ENCODE data around the gene NUMB.
A peak's percentile ranks its signal among the peaks of the same experiment; 100 is the strongest.

NUMB gene

DNA sequence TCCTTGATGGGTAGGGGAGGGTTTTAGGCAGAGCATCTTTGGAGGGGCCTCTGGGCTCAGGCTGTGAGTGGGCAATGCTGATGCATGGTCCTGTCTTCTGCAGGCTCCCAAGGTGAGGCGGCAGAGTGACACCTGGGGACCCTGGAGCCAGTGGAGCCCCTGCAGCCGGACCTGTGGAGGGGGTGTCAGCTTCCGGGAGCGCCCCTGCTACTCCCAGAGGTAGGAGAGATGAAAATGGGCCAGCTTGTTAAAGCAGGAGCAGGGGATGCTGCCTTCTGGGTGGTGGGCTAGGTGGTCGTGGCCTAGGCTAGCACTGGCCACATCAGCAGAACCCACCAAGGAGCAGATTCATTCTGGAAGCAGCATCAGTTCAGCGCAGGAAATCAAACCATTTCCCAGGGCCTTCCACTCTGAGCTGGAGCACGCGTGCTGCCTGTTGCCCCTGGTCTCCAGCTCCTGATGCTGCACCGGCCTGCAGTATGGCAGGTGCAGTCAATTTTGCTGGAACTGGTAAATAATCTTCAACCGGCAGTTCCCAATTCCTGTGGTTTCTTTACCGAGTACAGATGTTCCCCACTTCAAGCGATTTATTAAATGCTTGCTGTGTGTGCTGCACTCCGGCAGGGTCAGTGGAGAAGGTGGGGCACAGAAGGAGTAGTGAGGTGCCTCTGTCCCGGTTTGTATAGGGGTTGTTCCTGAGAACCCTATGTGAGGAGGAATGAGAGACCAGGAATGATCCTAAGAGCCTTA is 213.6 kb downstream of the NUMB start:
- DNase-seq (ENCODE audit: low spot score) = no peak

DNA sequence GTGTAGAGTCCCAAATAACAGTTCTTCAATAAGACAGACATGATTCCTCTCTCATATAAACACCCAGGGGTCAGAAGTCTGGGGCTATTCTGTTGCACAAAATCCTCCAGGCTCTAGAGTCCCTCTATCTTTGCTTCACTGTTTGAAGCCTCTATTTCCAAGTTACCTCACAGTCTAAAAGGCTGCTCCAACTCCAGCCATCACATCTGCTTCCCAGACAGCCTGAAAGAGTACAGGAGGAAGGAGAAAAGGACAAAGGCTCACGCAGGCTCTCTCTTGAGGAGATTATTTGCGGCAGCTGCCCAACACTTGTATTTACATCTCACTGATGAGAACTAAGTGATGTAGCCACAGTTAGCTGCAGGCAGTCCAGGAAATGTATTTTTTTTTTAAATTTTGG is 214.6 kb downstream of the NUMB start:
- DNase-seq (ENCODE audit: low spot score) = no peak

DNA sequence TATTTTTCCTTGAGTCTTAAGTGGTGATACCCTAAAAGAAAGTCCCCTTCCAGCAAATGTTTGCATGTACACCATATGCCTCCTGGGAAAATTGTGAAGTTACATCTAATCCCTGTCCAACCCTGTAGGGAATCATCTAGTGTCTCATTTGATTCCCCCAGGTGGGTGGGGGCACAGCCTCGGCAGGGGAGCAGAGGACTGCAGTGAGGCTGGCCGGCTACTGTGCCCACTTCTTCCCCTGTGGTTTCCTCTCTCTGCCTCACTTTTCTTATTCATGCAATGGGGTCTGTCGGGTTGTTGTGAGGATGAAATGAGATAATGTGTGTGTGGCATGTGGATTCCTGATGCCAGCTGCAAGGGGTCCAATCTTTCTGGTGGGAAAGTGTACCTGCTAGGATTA is 215.0 kb downstream of the NUMB start:
- DNase-seq (ENCODE audit: low spot score) = no peak

DNA sequence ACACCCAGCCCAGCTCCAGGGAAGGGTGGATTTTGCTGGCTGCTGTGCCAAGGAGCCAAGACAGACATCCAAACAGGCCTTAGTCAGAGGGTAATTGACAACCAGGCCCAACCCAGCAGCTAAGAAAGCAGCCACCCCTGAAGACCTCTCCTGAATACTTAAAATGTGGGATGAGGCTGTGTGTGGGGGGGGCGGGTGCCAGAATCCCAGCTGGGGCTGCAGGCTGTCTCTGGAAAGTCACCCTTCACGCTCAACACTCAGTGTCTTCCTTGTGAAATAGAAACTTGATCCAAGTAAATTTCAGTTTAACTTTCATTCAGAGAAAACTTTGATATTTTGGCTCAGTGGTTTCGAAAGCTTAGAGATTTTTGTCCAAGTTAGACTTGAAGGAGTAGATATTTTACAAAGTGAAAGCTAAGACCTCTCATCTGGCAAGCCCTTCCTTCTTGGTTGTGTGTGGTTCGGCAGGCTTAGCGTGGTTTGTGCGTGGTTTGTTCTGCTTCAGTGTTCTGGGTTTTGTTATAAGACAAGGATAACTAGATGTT is 215.9 kb downstream of the NUMB start:
- DNase-seq (ENCODE audit: low spot score) = peak; percentile 17

DNA sequence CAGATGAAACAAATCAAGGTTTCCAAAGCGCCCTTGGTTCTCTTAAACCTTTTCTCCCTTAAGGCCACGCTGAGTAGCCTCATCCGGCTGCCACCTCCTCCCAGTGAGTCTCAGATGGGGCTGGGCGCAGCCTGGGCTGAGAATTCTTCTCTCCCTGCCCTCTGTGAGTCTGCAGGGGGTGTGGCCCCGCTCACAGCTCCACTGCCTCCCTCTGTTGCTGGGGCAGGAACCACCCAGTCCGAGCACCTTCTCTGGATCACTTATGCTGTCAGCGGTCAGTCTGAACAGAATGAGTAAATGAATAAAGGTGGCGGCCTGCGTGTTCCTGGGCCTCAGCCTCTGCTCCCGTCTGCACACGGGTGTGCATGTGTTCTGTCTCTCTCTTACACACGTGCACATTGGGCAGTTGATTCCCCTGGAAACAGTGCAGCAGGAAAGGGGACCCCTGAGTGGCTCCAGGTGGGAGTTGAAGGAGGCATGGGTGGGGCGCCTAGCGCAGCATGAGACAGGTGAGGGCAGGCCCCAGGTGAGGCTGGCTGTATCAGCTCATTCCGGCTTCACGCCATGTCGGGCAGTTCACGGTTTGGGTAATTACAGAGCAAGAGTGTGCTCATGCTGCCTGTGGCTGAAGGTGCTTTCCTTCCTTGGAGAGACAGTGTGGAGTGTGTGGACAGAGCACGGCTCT is 216.7 kb downstream of the NUMB start:
- no peak for DNase-seq (ENCODE audit: low spot score)

DNA sequence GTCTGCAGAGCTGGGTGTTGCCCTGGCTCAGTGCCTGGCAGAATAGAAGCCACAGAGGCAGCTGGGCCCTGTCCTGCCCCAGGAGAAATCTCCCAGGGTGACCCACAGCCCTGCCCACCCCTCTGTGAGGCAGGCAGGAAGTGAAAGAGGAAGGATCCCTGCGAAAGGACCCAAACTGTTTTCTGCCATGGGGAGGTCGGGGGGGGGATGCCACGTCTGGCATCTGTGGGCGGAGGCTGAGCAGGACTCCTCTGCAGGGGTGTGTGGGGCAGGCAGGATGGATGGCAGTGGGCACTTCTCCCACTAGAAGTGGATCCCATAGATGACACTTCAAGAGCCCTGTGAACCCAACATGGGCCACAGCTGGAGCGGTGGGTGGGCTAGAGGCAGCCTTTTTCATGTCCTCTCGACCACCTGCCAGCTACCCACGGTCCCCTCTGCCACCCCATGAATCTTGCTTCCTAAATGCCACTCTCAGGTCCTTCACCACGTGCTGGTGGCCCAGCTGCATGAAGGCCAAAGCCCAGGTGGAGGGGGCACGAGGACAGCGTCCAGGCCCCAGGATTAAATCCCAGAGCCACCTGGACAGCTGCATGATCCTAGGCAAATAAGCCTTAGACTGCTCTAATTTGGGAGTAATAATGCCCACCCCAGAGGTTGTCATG is 217.4 kb downstream of the NUMB start:
- DNase-seq (ENCODE audit: low spot score) = no peak

DNA sequence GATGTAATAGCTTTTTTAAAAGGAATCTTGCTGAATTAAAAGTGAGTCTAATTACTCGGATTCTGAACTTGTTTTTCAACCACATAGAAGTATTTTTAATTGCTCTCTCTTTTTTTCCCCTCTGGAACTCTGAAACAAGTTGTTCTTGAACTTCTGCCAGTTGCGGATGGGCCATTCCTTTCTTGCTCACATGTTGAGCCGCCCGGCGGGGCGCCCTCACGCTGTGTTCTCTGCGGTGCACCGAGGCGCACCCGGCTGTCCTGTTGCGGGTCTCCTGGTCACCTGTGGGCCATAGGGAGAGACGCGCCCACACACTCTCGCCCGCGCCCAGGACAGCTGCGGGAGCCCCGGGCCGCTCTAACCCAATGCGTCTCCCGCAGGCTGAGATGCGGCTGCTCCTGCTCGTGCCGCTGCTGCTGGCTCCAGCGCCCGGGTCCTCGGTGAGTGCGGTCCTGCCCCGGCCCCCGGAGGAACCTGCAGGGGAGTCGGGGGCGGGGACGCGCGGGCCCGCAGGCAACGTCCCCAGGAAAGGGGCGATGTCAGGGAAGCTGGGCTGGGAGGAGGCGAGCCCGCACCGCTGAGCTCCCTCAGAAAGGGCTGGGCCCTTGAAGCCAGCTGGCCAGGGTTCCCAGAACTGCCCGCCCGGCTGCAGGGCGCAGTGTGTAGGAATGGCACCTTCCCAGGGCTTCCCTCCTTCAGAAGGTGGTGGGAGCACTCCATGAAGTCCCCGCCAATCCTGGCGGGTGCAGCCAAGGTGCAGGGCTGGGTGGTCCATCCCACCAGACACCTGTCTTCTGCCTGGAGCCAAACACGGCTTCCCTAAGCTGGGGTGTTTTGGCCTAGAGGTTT is 218.7 kb downstream of the NUMB start:
- DNase-seq (ENCODE audit: low spot score) = no peak

DNA sequence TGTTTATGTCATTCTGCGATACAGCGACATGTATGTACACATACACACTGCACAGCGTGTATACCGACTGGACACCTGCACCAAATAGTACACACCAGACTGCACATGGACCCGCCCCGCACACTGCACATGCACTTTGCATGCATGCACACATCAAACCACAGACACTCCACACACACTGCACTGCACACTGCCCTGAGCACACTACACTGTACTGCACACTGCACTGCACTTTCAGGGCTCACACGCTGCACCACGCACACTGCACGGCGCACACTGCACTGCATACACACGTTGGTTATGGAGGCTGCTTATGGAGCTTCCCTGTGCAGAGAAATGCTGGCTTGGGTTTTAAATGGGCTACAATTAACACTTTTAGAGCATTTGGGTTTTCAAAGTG is 219.4 kb downstream of the NUMB start:
- no peak for DNase-seq (ENCODE audit: low spot score)

DNA sequence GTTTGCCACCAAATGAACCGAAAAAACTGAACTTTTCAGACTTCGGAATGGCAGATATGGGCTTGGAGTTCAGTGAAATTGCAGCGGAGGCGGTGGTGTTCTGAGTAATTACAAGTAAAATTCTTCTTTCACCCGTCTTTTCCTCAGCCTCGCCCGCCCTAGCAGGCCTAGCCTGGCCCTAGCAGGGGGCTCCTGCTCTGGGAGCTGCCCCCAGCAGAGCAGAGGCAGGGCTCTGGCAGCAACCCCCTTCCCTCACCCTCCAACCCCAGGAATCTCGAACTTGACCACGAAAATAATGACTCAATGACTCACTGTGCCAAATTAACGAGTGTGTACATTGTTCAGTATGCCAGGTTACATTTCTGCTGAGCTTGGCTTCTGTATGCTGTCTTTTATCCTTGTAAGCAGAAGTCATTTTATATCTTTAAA is 219.9 kb downstream of the NUMB start:
- peak; percentile 44 for DNase-seq (ENCODE audit: low spot score)

DNA sequence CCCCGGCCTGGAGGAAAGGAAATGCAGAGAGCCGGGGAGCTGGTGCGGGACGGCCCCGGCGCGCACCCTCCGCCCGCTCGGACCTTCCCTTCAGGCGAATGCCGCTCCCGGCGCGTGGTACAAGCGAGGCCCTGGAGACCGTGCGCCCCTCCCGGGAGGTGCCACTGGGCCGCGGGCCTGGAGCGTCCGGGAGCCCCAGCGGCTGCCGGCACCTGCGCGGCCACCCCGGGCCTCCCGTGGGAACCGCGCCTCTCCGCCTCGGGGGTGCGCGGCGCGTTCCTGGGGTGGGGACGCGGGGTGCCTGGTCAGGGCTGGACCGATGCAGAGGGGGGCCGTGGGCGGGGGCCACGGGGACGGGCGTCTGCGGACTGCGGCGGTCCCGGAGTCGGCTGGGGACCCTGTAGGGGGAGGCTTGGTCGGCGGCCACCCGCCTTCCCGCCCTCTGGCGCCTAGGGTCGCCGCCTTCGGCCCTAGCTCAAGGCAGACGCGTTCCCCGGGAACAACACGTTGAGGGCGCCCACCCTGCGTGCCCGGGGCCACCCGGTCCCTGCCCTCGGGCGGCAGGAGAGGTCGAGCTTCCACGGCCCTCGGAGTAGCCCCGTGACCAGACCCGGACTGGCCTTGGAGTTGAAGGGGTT is 220.4 kb downstream of the NUMB start:
- DNase-seq (ENCODE audit: low spot score) = peak; percentile 75

DNA sequence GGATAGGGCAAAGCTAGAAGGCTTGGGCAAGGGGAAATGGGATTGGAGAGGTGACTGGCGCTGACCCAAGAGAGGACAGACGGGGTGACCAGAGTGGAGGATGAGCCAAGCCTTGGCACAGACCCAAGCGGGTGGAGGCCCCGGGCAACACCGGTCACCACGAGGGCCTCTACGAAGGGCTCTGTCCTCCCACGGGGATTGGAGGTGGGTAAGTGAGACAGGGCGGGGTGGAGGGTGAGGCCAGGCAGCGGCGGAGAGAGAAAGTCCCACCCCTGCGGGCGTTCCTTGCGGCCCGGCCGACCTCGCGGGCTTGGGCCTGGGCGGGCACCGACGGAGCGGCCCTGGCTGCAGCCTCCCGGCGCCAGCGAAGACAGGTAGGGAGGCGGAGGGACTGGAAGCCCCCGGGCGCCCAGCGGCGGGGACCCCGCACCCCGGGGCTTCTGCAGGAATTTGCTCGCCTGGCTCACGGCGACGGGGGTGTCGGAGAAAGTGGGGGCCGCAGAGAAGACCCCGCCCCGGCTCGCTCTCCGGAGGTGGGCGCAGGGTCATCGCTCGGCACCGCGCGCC is 221.0 kb downstream of the NUMB start, which contains the start of gene PAPLN:
Gene PAPLN (plus strand): TSS at position 288 of the 567 bp plus-strand sequence. CDS start 2,273 bp downstream, outside the sequence.
- peak; percentile 63 for DNase-seq (ENCODE audit: low spot score)

DNA sequence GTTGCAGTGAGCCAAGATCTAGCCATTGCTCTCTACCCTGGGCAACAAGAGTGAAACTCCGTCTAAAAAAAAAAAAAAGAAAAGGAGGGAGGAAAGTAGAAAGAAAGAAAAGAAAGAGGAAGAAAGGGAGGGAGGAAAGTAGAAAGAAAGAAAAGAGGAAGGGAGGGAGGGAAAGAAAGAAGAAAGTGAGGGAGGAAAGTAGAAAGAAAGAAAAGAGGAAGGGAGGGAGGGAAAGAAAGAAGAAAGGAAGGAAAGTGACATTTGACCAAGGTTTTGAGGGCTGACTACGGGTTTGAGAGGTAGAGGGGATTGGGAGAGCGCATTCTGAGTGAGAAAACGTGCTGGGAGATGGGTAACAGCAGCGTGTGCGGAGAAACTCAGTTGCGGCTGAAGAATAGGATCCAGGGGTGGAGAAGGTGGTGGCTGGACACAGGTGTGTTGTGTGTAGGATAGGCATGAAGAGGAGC is 221.6 kb downstream of the NUMB start:
- DNase-seq (ENCODE audit: low spot score) = no peak

DNA sequence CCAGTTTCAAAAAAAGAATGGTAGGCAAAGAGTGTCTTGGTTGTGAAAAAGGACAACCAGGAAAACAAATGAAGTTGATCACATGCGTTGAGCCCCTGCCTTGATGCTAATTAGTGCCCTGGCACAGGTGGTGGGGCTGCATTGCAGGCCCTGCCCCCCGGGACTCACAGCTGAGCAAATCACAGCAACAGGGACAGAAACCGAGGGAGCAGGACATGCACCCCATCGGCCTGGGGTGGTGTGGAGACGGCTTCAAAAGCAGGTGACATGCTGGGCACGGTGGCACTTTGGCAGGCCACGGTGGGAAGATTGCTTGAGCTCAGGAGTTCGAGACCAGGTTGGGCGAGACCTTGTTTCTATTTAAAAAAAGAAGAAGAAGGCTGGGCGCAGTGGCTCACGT is 222.2 kb downstream of the NUMB start:
- no peak for DNase-seq (ENCODE audit: low spot score)

DNA sequence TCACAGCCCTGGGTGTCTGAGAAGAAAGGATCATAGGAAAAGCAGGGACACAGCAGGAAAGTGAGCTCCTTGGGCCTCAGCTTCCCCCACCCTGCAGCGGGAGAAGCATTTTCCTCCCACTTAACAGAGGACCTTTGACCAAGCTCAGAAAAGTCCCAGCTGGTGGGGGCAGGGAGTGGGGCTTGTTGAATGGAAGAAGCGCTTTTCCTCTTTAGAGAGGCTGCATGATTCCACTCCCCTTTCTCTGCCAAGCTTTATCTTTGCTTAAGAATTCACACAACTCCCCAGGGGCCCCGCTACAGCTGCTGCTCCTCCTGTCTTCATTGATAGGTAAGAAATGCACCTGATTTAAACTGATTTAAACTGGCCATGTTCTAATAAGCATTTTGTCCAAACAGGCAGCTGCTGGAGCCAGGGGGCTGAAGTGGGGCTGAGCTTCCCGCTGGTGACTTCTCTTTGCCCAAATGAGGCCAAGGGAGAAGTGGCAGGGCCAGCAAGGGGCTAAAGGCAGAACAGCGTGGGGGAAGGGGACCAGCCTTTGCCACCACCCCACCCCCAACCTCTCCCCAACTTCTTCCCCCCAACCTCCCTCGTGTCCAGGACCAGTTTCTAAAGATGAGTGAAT is 222.7 kb downstream of the NUMB start:
- peak; percentile 53 for DNase-seq (ENCODE audit: low spot score)

DNA sequence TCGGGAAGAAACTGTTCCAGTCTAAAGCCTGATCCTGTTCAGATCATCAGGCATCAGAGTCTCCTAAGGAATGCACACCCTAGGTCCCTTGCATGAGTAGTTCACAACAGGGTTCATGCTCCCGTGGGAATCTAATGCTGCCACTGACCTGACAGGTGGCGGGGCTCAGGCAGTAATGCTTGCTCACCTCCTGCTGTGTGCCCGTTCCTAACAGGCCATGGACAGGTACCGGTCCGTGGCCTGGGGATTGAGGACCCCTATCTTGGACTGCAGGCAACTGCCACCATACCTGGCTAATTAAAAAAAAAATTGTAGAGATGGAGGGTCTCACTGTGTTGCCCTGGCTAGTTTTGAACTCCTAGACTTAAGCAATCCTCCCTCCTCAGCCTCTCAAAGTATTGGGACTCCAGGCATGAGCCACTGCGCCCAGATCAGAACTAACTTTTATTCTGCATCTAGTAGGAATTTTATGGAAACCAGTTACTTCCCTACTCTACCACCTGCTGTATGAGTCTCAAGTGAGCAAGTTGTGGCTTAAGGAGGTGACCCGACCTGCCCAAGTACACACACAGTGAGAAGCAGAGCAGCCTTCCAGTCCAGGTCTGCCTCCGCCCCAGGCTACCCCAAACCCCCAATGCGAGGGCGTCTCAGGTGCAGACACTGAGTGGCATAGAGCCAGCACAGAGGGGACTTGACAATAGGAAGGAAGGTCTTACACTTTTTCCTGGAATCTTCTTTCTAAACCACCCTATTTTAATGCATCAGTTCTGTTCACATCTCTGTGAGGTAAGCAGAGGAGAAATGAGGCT is 223.6 kb downstream of the NUMB start:
- DNase-seq (ENCODE audit: low spot score) = no peak

DNA sequence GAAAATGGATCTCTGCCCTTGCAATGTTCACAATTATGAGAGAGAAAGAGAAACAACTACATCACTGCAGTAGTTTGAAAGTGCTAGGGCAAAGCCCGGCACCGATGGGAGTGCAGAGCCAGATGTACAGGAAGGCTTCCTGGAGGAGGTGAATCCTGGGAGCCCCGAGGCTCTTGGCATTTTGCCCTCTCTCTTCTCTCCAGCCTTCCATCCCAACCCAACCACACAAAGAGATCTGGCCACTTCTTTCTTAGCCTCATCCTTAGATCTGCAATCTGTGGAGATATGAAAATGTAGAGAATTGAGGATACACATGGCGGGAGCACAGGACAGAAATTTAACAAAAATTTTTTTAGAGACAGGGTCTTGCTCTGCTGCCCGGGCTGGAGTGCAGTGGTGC is 224.3 kb downstream of the NUMB start:
- DNase-seq (ENCODE audit: low spot score) = no peak

DNA sequence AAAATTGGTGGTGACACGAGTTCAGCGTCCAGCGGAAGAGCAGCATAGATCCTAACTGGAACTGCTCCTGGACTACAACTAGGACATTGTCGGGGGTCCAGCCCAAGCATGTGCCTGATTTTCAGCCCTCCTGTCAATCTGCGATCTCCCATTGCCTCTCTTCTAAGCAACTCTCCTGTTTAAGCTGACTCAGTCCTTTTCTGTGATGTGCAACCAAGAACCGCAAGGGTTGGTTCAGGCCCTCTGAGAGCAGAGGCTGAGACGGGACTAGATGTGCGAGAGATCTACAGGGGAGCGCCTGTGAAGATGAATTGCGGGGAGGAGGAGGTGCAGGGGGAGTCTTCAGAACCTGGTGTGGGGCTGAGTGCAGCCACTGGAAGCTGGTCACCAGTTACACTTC is 224.8 kb downstream of the NUMB start:
- no peak for DNase-seq (ENCODE audit: low spot score)

DNA sequence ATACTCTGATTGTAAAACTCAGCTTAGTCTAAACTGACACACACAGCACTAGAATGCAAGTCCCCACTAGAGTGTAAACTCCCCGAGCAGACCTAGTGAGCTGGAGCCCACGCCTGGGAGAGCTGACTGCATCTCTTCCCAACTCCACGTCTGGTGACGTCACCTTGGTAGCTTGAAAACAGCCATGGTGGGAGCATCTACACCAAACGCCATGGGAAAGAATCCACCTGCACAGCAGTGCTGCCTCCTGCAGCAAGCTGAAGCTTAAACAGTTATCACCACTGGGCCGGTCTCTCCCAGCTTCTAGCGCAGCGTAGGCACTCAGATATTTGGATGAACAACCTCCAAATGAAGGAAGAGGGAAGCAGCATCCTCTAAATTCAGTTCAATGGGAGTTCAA is 225.4 kb downstream of the NUMB start:
- no peak for DNase-seq (ENCODE audit: low spot score)
